ENCODE data around the gene CYBC1.

CYBC1 gene

DNA sequence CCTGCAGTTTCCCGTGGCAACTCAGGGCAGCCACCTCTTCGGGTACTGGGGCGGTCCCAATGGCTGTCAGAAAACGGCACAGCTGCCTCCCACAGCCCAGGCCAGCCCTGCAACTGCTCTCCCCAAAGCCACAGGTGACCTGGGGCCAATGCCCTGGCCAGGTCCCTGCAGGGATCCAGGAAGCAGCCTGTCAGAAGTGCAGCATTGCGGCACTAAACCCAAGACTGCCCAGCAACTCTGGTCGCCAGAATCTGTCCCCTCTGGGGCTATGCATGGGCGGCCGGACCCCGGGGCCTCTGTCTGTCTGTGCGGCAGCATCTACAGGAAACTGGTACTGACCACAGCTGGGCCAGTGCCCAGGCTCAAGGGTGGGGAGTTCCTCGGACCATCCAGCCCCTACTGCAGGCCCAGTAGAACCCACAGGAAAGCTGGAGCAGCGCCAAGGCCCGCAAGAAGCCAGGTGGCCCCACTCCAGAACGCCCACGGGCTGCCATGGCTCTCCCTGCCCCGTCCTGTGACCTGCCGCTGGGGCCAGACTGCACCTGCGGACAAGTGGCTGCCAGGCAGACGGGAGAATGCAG lies 5.5 kb downstream of the CYBC1 start:
- DNase-seq (ENCODE audit: low spot score): no peak

DNA sequence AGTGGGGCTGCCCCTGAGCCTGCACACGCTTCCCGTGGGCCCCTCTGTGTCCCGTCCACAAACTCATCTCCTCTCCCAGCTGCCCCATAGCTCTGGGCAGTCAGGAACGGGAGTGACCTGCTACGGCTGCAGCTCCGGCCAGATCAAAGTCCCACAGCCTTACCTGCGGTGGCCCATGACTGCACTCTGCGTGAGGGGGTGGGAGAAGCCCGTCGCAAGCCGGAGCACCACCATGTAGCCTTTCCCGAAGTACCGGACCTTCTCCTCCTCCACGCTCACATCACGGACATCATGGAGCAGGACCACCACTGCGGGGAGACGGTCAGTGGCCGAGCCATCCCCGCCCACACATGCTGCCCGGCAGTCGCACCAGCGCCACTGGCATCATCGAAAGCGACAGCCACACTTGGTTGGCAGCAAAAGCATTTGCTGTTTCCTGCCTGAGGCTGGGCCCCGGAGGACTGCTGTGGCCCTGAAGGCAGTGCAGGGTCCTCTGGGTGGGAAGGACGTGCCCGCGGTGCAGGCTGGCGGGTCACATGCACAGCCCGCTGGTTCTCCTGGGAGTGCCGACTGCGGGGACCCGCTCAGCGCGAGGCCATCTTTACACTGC lies 6.2 kb downstream of the CYBC1 start:
- TF ChIP-seq, protein P1, sequence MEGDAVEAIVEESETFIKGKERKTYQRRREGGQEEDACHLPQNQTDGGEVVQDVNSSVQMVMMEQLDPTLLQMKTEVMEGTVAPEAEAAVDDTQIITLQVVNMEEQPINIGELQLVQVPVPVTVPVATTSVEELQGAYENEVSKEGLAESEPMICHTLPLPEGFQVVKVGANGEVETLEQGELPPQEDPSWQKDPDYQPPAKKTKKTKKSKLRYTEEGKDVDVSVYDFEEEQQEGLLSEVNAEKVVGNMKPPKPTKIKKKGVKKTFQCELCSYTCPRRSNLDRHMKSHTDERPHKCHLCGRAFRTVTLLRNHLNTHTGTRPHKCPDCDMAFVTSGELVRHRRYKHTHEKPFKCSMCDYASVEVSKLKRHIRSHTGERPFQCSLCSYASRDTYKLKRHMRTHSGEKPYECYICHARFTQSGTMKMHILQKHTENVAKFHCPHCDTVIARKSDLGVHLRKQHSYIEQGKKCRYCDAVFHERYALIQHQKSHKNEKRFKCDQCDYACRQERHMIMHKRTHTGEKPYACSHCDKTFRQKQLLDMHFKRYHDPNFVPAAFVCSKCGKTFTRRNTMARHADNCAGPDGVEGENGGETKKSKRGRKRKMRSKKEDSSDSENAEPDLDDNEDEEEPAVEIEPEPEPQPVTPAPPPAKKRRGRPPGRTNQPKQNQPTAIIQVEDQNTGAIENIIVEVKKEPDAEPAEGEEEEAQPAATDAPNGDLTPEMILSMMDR (IDR thresholded peaks at IDR 0.05; ENCODE audit: extremely low read depth, missing control alignments): no peak
- no peak for DNase-seq (ENCODE audit: low spot score)

More for the DNA sequence above, 5.5 kb downstream of the CYBC1 start:
- TF ChIP-seq, protein P1 (IDR thresholded peaks at IDR 0.05; ENCODE audit: extremely low read depth, missing control alignments): no peak

DNA sequence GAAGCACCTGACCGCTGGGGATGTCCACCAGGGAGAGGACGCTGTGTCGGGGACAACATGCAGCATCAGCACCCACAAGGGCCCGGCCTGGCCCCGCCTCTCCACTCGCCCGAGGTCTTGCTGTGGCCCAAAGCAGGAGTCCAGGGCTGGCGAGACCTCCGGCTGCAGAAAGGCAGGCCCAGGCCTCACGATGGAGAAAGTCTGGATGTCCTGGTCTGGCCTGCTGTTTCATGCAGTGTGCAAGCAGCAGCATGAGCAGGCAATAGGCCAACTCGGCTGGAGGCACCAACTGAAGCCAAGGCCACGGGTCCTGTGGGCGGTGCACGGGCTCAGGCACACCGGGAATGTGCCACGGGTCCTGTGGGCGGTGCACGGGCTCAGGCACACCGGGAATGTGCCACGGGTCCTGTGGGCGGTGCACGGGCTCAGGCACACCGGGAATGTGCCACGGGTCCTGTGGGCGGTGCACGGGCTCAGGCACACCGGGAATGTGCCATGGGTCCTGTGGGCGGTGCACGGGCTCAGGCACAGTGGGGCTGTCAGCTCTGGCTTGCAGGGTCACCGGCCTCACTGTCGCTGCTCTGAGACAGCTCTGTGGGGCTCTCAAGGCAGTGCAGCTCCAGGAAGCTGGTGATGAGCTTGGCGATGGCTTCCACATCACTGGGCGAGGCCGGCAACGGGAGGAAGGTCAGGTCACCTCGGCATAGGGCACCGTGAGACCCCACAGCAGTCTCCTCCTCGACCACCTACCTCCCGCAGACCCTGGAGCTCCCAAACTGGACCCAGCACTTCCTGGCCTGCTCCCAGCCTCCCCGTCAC lies 6.9 kb downstream of the CYBC1 start:
- no peak for DNase-seq (ENCODE audit: low spot score)
- TF ChIP-seq, protein P1 (IDR thresholded peaks at IDR 0.05; ENCODE audit: extremely low read depth, missing control alignments): no peak

DNA sequence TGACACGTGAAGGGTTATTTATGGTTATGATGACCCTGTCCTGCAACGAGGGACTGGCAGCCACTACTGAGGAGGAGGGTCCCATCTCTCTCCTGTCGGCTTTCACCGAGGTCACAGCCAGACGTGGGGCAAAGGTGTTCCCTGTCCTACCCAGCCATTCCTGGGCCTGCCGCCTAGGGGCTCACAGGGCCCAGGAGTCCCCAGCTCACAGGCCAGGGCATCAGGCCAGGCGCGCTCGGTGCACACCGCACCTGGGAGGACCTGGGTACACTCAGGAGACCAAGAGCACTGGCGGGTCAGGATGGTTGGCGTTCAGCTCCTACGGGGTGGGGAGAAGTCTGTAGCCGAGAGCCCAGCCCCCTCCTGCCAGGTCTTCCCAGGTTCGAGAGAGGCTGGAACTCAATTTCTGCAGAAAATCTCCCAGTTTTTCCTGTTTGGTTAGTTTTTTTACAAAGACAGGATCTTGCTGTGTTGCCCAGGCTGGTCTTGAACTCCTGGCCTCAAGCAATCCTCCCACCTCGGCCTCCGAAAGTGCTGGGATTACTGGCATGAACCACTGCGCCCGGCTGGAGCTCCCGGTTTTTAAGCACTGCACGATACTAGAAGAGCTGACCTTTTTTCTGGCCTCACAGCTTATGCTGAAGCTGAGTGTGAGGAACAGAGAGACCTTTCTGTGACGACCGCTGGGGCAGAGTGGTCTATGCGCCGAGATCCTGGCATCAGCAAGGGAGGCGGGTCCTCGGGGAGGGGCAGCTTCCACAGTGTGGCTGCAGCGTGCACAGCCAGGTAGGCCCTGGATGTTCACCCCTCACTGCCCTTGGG lies 7.7 kb downstream of the CYBC1 start:
- TF ChIP-seq, protein P1 (IDR thresholded peaks at IDR 0.05; ENCODE audit: extremely low read depth, missing control alignments): no peak
- DNase-seq (ENCODE audit: low spot score): no peak

DNA sequence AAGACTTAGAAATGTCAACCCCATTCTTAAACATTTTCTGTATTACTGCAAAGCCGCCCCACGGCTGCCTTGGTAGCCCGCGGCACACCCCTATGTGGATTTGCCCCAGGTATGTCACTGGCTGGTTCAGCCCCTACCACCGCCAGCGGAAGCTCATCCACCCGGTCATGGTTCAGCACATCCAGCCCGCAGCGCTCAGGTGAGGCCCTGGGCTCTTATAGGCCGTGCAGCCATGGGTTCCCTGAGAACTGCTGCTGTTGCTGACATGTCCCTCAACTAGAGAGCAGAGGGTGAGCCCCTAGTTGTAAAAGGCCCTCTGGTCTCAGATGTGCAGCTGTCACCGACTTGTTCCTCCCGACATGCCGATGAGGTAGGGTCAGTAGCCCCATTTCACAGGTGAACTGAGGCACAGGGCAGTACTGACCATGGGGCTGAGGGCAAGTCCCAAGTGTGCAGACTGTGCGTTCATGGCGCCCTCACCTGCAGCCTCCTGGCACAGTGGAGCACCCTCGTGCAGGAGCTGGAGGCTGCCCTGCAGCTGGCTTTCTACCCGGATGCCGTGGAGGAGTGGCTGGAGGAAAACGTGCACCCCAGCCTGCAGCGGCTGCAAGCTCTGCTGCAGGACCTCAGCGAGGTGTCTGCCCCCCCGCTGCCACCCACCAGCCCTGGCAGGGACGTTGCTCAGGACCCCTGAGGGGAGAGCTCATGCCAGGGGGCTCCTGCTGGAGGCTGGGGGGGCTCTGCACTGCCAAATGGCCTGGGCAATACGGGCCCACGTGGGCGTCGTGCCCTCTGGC lies 8.7 kb downstream of the CYBC1 start:
- TF ChIP-seq, protein P1 (IDR thresholded peaks at IDR 0.05; ENCODE audit: extremely low read depth, missing control alignments): no peak
- DNase-seq (ENCODE audit: low spot score): peak; percentile 39

DNA sequence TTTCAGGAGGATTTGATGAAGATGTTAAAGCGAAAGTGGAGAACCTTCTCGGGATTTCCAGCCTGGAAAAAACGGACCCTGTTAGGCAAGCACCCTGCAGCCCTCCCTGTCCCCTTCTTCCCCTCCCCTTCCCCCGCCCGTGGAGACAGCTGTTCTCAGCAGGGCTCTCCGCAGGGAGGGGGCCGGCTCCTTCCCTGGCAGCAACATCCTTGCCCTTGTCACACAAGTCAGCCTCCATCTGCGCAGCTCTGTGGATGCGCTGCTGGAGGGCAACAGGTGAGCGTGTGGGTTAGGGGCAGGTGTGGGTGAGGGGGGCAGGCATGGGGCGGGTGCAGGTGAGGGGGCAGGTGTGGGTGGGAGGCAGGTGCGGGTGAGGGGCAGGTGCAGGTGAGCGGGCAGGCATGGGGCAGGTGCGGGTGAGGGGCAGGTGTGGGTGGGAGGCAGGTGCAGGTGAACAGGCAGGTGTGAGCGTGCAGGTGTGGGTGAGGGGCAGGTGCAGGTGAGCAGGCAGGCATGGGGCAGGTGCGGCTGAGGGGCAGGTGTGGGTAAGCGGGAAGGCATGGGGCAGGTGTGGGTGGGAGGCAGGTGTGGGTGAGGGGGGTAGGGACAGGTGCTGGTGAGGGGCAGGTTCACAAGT lies 9.4 kb downstream of the CYBC1 start:
- TF ChIP-seq, protein P1 (IDR thresholded peaks at IDR 0.05; ENCODE audit: extremely low read depth, missing control alignments): no peak
- DNase-seq (ENCODE audit: low spot score): peak; percentile 36
